Osteocyte (in vitro differentiated cells): ENCODE data around the gene CPN2. TPM values are rescaled to one million over a fixed set of nuclear protein-coding genes. Genes with fewer than 3 reads are reported as not detected.

Source experiments
- DNase-seq: peaks from one replicate; pipeline ENCODE4 v3.0.0; 2021; ENCODE audit warnings: mixed read lengths; ENCODE audit not compliant: unreplicated experiment; ENCODE audit errors: extremely low spot score
- H3K27ac Mint-ChIP-seq: one replicate; pipeline ENCODE4 v1.8.0; 2021; ENCODE audit warnings: mild to moderate bottlenecking, mixed read lengths; ENCODE audit not compliant: unreplicated experiment
- H3K27me3 Mint-ChIP-seq: one replicate; pipeline ENCODE4 v1.8.0; 2021; ENCODE audit warnings: mixed read lengths; ENCODE audit not compliant: unreplicated experiment
- H3K36me3 Mint-ChIP-seq: one replicate; pipeline ENCODE4 v1.8.0; 2021; ENCODE audit warnings: mixed read lengths; ENCODE audit not compliant: unreplicated experiment
- H3K4me1 Mint-ChIP-seq: one replicate; pipeline ENCODE4 v1.8.0; 2021; ENCODE audit warnings: mixed read lengths; ENCODE audit not compliant: unreplicated experiment
- H3K4me3 Mint-ChIP-seq: one replicate; pipeline ENCODE4 v1.8.0; 2021; ENCODE audit warnings: mild to moderate bottlenecking, moderate library complexity, mixed read lengths; ENCODE audit not compliant: unreplicated experiment
- H3K9me3 Mint-ChIP-seq: one replicate; pipeline ENCODE4 v1.8.0; 2021; ENCODE audit warnings: mixed read lengths; ENCODE audit not compliant: unreplicated experiment
- CTCF ChIP-seq: fragments of 200-600 bp; sonication (generic); IDR thresholded peaks from 2 replicates; pipeline ENCODE4 v1.5.0; 2021; ENCODE audit warnings: antibody characterized with exemption, mild to moderate bottlenecking, moderate library complexity
- total RNA-seq: library from RNA; stranded (reverse); gene quantifications from 2 replicates; pipeline ENCODE4 v1.2.1, GENCODE V29; 2021

The CPN2 gene
- total RNA-seq, 1 donor from 2014 or later: not detected

- TF ChIP-seq CTCF: no peak
- no peak for DNase-seq
- H3K27ac Mint-ChIP-seq: no peak overlapping the region
- no peaks in the 10 kb centered on the region for H3K9me3 Mint-ChIP-seq
- no peaks in the 10 kb centered on the region for H3K27me3 Mint-ChIP-seq
- no peak overlapping the region for H3K4me3 Mint-ChIP-seq
- no peaks in the 10 kb centered on the region for H3K36me3 Mint-ChIP-seq
- H3K4me1 Mint-ChIP-seq: peaks cover 2% of the 10 kb centered on the region
Observed at GRCh38 chr3:194396859-194397756, 46.0 kb upstream of the CPN2 start.

GRCh38 chr3:194396539-194396858 lies 45.4 kb upstream of the CPN2 start:
- Mint-ChIP-seq H3K27ac (no peak overlapping the region), H3K9me3 (no peaks in the 10 kb centered on the region), H3K4me1 (peaks cover 2% of the 10 kb centered on the region), H3K27me3 (no peaks in the 10 kb centered on the region), H3K36me3 (no peaks in the 10 kb centered on the region), H3K4me3 (no peak overlapping the region)
- DNase-seq: no peak
- no peak for TF ChIP-seq CTCF

- Mint-ChIP-seq H3K27me3 (peaks cover 4% of the 10 kb centered on the region), H3K4me1 (peaks cover 2% of the 10 kb centered on the region), H3K27ac (no peak overlapping the region), H3K9me3 (peaks cover 5% of the 10 kb centered on the region), H3K4me3 (no peak overlapping the region), H3K36me3 (peaks cover under 1% of the 10 kb centered on the region)
- DNase-seq: no peak
- no peak for TF ChIP-seq CTCF
Observed at GRCh38 chr3:194395778-194396538, 44.8 kb upstream of the CPN2 start.

GRCh38 chr3:194395212-194395611 lies 44.1 kb upstream of the CPN2 start:
- Mint-ChIP-seq H3K4me3 (no peak overlapping the region), H3K36me3 (peaks cover 8% of the 10 kb centered on the region), H3K27me3 (peaks cover 11% of the 10 kb centered on the region), H3K27ac (no peak overlapping the region), H3K9me3 (peaks cover 12% of the 10 kb centered on the region), H3K4me1 (peaks cover 2% of the 10 kb centered on the region)
- TF ChIP-seq CTCF: no peak
- DNase-seq: no peak

- Mint-ChIP-seq H3K36me3 (peaks cover 8% of the 10 kb centered on the region), H3K27ac (no peak overlapping the region), H3K4me3 (no peak overlapping the region), H3K9me3 (peaks cover 17% of the 10 kb centered on the region), H3K4me1 (peaks cover 2% of the 10 kb centered on the region), H3K27me3 (peaks cover 20% of the 10 kb centered on the region)
- no peak for TF ChIP-seq CTCF
- no peak for DNase-seq
Observed at GRCh38 chr3:194392576-194392975, 41.4 kb upstream of the CPN2 start.
